Naive B cell (primary cell): ENCODE measurements around the gene C7orf33. TPM values are rescaled to one million over a fixed set of nuclear protein-coding genes. Genes with fewer than 3 reads are reported as not detected.

ENCODE experiments used
- ATAC-seq, 2 donors: fragments of 150-1000 bp; cut with Tn5 transposase; 2 replicates each; pipeline ENCODE4 v1.10.0; 2021; ENCODE audit warnings: low read depth in 2 of 2, mild to moderate bottlenecking in 2 of 2, moderate library complexity in 2 of 2
- DNase-seq: peaks from one replicate; pipeline ENCODE4 v3.0.0; 2022
- H3K27ac Mint-ChIP-seq, 6 donors: one replicate each; pipeline ENCODE4 v1.8.0; 2020 to 2022; ENCODE audit warnings: mild to moderate bottlenecking in 6 of 6, mixed read lengths in 6 of 6, moderate library complexity in 5 of 6, inconsistent platforms in 2 of 6
- H3K27me3 Mint-ChIP-seq, 3 donors: one replicate each; pipeline ENCODE4 v1.8.0; 2021 to 2022; ENCODE audit warnings: mixed read lengths in 3 of 3, mild to moderate bottlenecking in 1 of 3
- H3K36me3 Mint-ChIP-seq, 2 donors: one replicate each; pipeline ENCODE4 v1.8.0; 2020 to 2022; ENCODE audit warnings: mixed read lengths in 2 of 2, inconsistent platforms in 1 of 2, mild to moderate bottlenecking in 1 of 2
- H3K4me1 Mint-ChIP-seq, 3 donors: one replicate each; pipeline ENCODE4 v1.8.0; 2020 to 2022; ENCODE audit warnings: mixed read lengths in 3 of 3, inconsistent platforms in 1 of 3, mild to moderate bottlenecking in 1 of 3, moderate library complexity in 1 of 3
- H3K4me3 Mint-ChIP-seq, 8 donors: one replicate each; pipeline ENCODE4 v1.8.0; 2020 to 2022; ENCODE audit warnings: mild to moderate bottlenecking in 8 of 8, mixed read lengths in 8 of 8, moderate library complexity in 8 of 8, inconsistent platforms in 2 of 8
- H3K9me3 Mint-ChIP-seq, 7 donors: one replicate each; pipeline ENCODE4 v1.8.0; 2020 to 2022; ENCODE audit warnings: mixed read lengths in 7 of 7, mild to moderate bottlenecking in 5 of 7, inconsistent platforms in 2 of 7, moderate library complexity in 1 of 7
- polyA plus RNA-seq, 6 donors: library from polyadenylated mRNA; unstranded; fragments of 300-500 nt; fragmentation: Illumina TruSeq; gene quantifications; one replicate each; pipeline ENCODE4 v1.2.3, GENCODE V29; 2021; ENCODE audit warnings: low read depth in 6 of 6

The C7orf33 gene
- polyA plus RNA-seq, 6 donors from 2014 or later, result not detected

DNA sequence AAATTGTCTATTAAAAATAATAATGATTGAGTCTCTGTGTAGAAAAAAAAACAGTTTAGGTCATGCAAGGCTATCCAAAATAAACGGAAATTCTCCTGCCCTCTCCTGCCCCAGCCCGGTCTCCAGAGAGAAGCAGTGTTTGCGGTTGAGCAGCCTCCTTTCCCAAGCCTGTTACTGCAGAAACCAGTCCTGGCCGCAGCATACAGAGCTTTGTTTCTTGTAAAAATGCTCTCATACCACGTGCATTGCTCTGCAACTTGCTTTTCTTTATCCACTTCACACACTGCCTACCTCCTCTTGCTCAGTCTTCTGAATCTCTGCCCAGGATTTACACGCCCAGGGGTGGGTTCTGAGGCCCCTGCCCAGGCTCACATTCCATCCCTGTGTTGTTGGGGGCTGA, 73.8 kb downstream of the C7orf33 start:
- Mint-ChIP-seq H3K27ac (no peak overlapping the region), H3K4me3 (no peak overlapping the region), H3K36me3 (no peaks in the 10 kb centered on the region), H3K4me1 (no peaks in the 10 kb centered on the region), H3K9me3 (no peaks in the 10 kb centered on the region), H3K27me3 (peaks cover 0 to 19% (median 5%) of the 10 kb centered on the region in 3 donors)
- ATAC-seq (no peak), DNase-seq (no peak)

DNA sequence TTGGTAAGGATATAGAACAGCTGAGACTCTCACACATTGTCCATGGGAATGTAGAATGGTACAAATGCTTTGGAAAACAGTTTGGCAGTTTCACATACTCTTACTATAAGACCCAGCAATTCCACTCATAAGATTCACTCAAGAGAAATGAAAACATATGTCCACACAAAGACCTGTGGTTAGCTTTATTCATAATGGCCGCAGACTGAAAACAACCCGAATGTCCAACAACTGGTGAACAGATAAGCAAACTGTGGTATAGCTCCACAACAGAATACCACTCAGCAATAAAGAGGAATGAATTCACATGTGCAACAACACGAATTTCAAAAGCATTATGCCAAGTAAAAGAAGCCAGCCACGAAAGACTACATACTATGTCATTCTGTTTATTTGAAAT, 74.7 kb downstream of the C7orf33 start:
- Mint-ChIP-seq H3K27me3 (peaks cover 0 to 22% (median 5%) of the 10 kb centered on the region in 3 donors), H3K4me3 (no peak overlapping the region), H3K9me3 (no peaks in the 10 kb centered on the region), H3K27ac (no peak overlapping the region), H3K36me3 (no peaks in the 10 kb centered on the region), H3K4me1 (no peaks in the 10 kb centered on the region)
- DNase-seq, result no peak
- no peak for ATAC-seq

Other genes with a start within 250 kb of the C7orf33 start
- 10 to 100 TPM; 41.3 to 58.9 (median 46.3) TPM for gene CUL1, start 108.1 kb downstream of the C7orf33 start, polyA plus RNA-seq